ENCODE results near the gene CCDC61.

Gene CCDC61, protein sequence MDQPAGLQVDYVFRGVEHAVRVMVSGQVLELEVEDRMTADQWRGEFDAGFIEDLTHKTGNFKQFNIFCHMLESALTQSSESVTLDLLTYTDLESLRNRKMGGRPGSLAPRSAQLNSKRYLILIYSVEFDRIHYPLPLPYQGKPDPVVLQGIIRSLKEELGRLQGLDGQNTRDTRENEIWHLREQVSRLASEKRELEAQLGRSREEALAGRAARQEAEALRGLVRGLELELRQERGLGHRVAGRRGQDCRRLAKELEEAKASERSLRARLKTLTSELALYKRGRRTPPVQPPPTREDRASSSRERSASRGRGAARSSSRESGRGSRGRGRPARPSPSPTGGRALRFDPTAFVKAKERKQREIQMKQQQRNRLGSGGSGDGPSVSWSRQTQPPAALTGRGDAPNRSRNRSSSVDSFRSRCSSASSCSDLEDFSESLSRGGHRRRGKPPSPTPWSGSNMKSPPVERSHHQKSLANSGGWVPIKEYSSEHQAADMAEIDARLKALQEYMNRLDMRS

DNA sequence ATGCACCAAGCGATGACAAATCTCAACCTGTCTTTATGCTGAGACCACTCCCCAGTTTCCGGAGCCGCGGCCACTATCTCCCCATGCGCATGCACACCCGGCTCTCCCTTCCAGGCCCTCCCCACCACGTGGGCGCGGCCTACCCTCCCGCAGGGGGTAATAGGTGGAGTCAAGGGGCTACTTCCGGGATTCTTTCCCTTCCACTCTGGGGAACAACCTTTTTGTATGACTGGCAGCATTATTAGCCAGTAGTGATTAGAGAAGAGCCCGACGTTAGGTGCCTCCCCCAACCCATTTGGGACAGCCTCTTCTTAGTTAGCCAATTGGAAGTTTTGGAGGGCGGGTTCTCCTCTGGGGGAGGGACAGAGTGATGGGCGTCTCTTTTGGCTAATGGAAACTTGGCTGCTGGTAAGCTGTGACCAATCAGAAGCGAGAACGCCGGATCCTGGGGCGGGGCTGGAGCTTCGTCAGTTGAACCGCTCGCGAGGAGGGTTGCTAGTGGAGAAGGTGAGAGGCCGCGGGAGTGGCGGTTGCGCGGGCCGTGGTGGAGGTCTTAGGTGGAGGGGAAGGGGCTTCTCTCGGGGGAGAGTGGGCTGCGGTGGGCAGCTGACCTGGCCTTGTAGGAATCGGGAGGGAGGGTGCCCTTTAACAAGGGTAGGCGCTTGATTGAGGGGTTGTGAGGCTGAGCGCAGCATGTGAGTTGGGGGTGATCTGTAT lies at the start of gene CCDC61:
TSS of gene CCDC61 (plus strand) at position 470 of the 717 bp plus-strand sequence. CDS start 7,552 bp downstream, outside the sequence.
- peak; percentile 98 for DNase-seq (ENCODE audit: low read depth, low spot score)

DNA sequence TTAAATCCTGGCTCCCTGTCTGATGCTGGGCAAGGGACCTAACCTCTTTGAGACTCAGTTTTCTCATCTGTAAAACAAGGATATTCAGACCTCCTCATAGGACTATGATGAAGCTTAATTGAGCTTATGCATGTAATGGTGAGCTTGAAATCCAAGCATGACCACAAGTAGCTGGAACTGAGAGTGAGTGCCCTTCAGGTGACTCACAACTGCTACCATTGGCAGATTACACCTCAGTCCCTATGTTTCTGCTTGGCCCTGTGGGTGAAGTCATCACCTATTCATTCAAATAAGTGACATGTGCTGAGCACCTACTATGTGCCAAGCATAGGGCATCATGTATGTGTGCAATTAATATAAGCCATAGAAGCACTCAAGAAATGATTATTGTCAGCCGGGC lies 47.3 kb upstream of the CCDC61 start:
- no peak for DNase-seq (ENCODE audit: low read depth, low spot score)

DNA sequence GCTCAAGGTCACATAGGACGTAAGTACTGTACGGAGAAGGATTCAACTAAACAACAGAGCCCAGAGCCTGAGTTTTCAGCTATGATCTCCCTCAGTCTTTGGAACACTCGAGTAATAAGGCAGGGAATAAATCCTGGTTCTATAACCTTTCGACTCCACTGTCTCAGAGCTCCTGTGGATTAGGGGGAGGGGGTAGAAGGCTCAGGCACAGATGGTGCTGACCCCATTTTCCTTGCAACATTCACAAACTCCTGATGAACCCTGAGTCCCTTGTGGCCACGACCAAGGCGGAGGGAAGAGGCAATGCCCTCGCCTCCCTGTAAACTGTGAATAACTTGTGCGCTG lies 43.0 kb upstream of the CCDC61 start:
- no peak for DNase-seq (ENCODE audit: low read depth, low spot score)

DNA sequence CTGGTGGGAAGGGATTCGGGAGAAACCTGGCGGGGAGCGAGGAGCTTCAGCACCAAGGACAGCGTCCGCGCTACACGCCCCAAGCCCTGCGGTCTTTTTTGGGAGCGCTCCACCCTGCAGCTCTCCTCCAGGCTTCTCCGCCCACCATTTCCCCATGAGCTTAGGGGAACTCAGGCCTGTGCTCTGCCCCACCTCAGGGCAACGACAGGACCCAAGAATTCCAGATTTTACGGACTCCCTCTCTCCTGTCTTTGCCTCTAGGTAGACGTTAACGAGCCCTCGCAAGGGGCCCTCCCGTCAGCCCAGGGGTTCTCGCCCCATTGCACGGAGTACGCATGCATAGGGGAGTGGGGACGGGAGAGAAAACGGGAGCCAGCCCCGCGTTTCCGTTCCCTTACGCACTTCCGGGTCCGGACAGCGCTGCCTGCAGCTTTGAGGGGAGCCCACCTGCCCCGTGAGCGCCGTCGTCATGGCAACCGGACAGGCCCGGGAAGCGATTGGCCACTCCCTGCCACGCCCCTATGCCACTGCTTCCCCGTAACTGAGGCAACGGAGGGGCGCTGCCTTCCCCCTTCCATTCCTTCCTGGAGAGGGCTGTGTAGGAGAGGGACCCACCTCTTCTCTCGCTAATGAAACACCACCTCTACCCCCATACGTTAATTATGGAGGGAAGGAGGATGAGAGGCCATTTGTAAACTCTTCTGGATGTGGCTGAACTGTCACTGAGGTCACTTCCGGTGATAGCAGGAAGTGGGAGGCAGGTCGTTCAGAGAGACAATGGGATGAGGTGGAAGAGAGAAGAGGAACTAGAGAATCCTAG lies 42.4 kb upstream of the CCDC61 start:
- DNase-seq (ENCODE audit: low read depth, low spot score), result no peak

DNA sequence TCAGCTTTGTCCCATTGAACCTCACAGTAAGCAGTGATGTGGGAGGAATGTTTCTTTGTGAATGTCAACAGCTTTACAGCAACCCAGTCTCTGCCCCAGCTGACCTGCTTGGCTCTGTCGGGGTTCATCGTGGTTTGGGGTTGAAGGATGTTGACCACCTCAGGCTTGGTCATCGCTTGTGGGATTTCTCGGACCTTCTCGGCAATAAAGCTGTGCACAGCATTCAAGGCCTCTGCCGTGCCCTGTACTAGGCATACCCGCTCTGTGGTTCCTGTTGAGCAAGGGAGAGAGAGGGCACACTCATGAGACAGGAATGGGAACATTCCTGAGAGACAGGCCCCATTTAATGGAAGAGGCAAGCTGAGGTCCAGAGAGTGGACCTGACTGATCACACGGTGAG lies 41.6 kb upstream of the CCDC61 start:
- no peak for DNase-seq (ENCODE audit: low read depth, low spot score)

DNA sequence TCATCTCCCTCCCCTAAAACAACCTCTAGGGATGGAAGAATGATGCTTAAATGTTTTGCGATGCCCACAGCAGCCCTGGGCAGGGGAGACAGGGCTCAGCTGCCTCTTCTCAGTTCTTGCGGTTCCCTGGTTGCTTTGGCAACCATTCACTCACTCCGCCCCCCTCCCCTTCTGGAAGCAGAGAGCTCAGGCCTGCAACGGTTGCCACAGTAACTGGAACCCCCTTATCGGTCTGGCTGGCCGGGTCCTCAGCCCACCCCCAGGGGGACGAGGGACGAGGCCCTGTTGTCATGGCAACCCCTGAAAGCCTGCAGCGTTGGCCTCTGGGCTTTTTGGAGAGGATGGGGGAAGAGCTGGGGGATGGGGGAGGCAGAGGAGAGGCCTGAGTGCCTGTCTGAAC lies 41.1 kb upstream of the CCDC61 start:
- DNase-seq (ENCODE audit: low read depth, low spot score), result no peak

DNA sequence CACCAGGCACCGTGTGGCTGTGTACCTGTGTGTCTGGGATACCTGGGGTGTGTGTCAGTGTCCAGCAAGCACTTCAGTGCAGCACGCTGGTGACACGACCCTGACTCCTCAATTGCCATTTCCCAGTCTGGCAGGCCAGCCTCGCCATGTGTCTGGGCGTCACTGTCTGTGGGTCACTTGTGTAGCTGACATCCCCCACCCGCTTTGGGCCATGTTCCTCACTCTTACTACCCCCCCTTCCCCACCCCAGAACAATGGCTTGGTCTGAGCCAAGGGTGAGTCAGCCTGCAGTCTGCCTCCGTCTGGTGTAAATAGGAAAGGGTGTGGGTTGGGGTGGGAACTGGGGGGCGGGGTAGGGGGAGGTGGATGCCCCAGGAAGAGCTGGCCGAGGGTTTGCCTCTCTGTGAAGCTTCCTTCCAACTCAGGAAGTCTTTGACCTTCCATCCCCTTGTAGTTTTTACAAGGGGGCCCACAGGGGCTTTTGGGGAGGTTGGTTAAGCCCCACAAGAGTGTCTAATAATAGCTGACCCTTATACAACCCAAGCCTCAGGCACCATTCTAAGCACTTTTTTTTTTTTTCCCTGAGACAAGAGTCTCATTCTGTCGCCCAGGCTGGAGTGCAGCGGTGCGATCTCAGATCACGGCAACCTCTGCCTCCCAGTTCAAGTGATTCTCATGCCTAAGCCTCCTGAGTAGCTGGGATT lies 39.2 kb upstream of the CCDC61 start:
- DNase-seq (ENCODE audit: low read depth, low spot score), result no peak

DNA sequence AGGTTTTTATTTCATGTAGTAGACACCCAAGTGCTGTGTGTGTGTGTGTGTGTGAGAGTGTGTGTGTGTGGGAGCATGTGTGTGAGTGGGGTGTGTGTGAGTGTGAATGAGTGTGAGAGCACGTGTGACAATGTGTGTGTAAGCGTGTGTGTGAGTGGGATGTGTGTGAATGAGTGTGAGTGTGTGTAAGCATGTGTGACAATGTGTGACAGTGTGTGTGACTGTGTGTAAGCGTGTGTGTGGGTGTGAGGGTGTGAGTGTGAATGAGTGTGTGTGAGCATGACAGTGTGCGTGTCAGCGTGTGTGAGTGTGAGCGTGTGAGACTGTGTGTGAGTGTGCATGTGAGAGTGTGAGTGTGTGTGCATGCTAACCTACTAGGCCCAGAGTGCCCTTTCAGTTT lies 36.9 kb upstream of the CCDC61 start:
- DNase-seq (ENCODE audit: low read depth, low spot score), result no peak

DNA sequence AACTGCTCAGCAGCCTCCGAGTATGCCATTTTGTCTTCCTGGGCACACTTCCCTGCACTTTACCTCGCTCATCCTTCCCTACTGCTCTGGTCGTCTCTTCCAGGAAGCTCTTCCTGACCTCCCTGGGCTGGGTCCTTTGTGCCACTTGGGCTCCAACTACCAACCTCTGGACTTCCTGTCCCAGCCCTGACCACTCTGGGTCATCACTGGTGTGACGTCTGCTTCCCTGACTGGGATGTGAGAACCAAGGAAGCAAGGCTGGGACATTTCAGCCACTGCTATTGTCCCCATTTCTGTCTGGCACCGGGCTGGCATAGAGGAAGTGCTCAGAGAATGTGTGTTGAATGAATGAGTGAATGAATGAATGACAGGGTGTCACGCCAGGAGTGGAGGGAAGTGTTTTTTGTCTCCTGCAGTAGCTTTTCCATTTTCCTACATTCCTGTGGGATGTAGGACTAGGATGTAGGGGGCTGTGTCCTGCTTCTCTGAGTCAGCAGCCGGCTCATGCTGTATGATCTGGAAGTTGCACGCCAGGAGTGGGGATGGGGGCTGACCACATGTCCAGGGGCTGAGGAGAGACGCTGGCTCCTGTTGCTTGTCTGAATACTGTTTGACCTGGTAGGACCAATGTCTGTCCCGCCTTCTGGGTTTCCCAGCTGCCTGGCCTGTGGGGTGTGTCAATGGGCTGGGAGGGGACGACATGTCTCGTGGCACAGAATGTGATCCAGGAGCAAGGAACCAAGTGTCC lies 36.3 kb upstream of the CCDC61 start:
- DNase-seq (ENCODE audit: low read depth, low spot score), result no peak

DNA sequence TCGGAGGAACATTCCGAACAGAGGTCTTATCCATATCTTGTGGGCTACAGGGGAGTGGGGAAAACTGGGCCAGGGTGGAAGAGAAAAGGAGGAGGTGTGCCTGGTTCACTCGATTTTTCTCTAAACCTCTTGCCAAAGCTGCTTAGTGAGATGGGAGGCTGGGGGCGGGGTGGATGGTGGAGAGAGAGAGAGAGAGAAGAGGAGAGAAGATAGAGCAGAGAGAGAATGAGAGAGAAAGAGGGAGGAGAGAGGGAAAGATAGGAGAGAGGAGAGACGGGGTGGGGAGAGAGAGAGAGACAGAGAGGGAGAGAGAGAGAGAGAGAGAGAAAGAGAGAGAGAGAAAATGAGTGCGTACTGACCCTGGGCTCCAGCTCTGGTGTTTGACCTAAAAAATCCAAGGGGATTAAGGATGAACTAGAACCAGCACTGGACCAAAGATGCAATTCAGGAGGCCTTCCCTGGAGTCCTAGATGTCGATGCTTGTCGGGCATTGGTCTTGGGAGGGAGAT lies 35.7 kb upstream of the CCDC61 start:
- DNase-seq (ENCODE audit: low read depth, low spot score), result no peak

DNA sequence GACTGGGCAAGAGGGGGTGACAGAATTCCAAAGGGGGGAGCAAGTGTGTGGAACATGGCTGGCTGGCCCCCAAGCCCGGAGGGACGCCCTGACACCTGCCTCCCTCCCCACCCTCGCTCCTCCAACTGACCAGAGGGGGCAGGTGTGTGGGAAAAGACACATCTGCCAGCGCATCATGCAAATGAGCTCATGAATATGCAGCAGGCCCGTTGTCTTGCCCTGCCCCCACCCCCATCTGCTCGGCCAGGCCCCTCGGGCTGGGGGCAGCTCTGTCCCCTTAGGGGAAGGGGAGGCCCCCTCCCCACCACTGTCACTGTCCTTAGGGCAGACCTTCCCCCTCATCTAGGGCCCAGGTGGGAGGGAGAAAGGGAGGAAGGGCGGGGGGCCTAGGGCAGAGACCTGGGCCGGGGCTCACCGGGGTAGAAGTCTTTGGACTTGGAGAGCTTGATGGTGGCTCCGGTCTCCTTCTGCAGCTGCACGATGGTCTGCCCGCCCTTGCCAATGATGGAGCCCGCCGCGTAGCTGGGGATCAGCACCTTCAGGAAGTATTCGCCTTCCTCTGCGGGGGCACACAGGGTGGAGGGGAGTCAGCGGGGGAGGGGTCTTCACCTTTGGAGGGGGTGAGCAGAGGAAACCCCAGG lies 34.6 kb upstream of the CCDC61 start:
- no peak for DNase-seq (ENCODE audit: low read depth, low spot score)

DNA sequence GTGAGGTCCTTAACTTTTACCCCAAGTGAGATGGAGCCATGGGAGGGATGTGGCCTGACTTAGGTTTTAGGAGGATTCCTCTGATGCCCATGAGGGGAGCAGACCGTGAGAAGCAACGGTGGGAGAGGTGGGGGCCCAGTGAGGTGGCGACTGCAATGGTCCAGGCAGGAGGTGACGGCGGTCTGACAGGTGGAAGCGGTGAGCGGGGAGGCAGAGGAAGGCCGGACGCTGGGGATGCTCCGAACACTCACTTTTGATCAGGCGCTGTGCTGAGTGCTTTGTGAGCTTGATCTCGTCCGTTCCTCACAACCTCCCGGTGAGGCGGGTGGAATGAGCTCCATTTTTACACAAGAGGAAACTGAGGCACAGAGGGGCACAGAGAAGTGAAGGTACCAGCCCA lies 33.2 kb upstream of the CCDC61 start:
- DNase-seq (ENCODE audit: low read depth, low spot score), result no peak

DNA sequence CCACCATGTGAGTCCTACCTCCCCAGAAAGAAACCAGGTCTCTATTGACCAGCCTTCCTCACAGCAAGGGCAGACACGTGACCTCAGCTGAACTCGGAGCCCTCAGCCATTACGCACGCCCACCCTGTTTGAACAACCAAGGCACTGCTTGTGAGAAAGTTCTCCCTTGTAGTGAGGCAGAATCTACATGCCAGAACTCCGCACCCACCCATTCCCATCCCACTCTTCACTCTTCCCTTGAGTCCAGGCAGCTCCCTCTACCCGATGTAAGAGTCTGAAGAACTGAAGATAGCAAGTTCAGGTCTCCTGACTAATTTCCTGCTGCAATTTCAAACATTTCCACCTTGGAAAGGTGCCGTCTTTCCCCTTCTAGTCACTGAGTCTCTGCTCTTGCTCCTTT lies 28.0 kb upstream of the CCDC61 start:
- no peak for DNase-seq (ENCODE audit: low read depth, low spot score)

DNA sequence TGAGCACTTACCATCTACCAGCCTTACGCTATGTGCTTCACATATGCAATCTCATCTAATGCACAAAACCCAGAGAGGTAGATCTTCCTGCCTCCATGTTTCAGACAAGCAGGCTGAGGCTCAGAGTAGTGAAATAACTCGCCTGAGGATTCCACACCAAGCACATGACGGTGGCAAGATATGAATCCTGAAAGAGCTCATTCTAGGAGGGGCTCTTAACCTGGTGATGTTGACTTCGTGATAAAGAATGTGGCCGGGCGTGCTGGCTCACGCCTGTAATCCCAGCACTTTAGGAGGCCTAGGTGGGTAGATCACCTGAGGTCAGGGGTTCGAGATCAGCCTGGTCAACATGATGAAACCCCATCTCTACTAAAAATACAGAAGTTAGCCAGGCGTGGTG lies 26.6 kb upstream of the CCDC61 start:
- no peak for DNase-seq (ENCODE audit: low read depth, low spot score)

DNA sequence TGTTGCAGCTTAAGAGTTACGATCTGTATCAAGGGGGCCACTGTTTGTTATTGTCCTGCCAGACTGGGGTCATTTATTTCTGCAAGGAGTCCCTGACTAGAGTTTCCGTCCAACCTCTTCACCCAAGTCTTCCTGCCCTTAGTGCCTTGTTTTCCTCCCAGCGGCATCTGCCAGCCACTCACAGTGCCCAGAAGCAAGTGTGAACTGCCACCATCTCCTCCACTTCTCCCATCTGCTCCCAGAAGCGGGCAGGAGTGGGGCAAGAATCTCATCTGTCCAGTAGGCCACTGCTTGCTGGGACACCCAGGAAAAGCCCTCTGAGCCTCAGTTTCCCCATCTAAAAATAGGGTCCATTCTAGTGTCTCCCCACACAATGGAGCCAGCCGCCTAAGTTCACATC lies 25.6 kb upstream of the CCDC61 start:
- no peak for DNase-seq (ENCODE audit: low read depth, low spot score)

DNA sequence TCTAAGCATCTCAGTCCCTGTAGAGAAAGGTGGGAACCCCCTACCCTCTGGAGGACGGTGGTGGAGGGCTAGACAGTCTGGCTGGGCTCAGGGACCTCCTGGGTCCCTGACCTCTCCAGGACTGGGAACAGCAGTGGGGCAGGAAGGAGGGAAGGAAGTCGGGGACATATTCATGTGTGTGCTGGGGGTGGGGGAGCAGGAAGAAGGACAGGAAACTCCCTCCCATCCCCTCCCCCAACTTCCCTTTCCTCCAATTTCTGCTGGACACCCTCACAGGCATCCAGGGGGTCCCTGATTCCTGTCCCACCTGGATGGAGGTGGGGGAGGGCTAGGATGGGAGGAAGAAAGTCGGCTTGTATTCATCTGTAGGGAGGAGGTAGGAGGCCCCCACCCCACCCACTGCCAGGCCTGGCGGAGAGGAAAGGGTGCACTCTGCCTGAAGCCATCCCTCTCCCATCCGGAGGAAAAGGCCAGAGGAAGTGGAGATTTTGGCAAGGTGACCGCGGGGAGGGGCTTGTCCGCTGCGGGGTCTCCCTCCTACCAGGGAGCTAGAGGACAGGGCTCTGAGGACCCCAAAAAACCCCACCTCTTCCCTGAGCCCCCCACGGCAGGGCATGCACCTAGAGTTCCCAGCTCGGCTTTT lies 23.9 kb upstream of the CCDC61 start:
- no peak for DNase-seq (ENCODE audit: low read depth, low spot score)

DNA sequence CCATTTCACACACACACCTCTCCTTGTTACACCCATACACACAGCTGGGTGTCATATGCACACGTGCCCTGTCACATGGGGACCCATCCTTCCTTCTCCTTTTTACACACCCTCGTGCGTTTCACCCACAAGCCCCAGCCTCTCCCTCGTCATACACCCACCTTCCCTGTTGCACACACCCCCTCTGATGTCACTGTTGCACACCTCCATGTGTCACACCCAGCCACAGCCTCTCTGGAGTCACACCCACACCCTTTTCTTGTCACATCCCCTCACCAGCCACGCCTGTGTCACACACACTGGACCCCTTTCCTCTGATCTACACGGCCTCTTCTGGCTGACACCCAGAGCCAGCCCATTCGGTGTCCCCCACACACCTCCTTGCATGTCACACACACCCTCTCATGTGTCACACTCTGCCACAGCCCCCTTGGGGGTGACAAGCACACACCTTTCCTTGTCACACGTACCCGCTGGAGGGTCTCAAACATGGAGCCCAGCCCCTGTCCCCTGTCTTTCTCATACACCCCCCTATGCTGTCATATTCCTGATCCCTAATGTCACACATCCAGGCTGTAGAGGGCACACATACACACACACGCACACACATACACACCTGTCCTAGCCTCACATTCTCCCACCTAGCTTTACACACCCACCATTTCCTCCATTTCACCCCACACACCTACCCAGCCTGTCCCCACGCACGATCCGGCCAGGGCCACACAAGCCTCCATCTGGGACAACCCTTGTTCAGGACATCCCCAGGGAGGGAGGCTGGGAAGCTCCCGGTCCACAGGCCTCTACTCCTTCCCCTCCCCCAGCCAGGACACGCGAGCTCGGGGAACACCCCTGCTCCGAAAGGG lies 23.0 kb upstream of the CCDC61 start:
- DNase-seq (ENCODE audit: low read depth, low spot score), result no peak

DNA sequence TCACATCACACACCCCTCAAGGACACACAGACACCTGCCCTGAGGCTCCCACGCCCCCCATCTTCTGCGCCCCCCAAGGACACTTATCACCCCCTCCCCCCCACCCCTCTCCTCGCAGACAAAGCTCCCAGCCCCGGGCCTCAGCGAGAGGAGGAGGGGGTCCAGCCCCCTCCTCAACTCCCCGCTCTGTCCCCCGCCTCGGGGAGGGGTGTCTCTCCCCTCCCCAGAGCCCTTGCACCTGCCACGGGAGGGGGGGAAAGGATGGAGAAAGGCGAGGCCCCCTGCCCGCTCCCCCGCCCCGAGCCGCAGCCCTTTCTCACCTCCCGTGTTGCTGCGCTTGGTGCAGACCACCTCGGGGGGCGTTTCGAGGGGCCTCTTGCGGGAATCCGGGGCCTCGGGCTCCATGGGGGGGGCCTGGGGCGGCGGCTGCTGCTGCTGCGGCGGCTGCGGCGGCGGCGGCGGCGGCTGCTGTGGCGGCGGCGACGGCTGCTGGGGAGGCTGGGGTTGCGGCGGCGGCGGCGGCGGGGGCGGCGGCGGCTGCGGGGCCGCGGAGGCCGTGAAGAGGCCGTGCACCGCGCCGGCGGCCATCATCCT lies 22.2 kb upstream of the CCDC61 start:
- no peak for DNase-seq (ENCODE audit: low read depth, low spot score)
